Hepatocyte (in vitro differentiated cells): ENCODE data around the gene PTPRN. TPM values are rescaled to one million over a fixed set of nuclear protein-coding genes. Genes with fewer than 3 reads are reported as not detected.

Source experiments
- DNase-seq: peaks from one replicate; pipeline ENCODE4 v3.0.0-alpha.2; 2016; ENCODE audit warnings: low spot score
- H2AFZ ChIP-seq: fragments of 200-600 bp; sonication (generic); 2 replicates; pipeline ENCODE4 v1.6.0; 2016; ENCODE audit warnings: antibody characterized with exemption, mild to moderate bottlenecking
- H3K27ac ChIP-seq: fragments of 200-600 bp; sonication (generic); 2 replicates; pipeline ENCODE4 v1.5.1; 2016; ENCODE audit warnings: mild to moderate bottlenecking
- H3K27me3 ChIP-seq: fragments of 200-600 bp; sonication (generic); 2 replicates; pipeline ENCODE4 v1.6.1; 2016
- H3K36me3 ChIP-seq: fragments of 200-600 bp; sonication (generic); replicated peaks from 2 replicates; pipeline ENCODE4 v1.5.1; 2016; ENCODE audit warnings: low read depth; ENCODE audit not compliant: insufficient read depth
- H3K4me1 ChIP-seq: fragments of 200-600 bp; sonication (generic); 2 replicates; pipeline ENCODE4 v1.5.1; 2016; ENCODE audit warnings: mild to moderate bottlenecking, moderate library complexity; ENCODE audit not compliant: insufficient read depth
- H3K4me2 ChIP-seq: fragments of 200-600 bp; sonication (generic); 2 replicates; pipeline ENCODE4 v1.6.0; 2016
- H3K4me3 ChIP-seq: fragments of 200-600 bp; sonication (generic); 2 replicates; pipeline ENCODE4 v1.5.1; 2016; ENCODE audit warnings: mild to moderate bottlenecking
- H3K79me2 ChIP-seq: fragments of 200-600 bp; sonication (generic); 2 replicates; pipeline ENCODE4 v1.6.0; 2017; ENCODE audit warnings: mild to moderate bottlenecking
- H3K9me2 ChIP-seq: fragments of 200-600 bp; sonication (generic); replicated peaks from 2 replicates; pipeline ENCODE4 v1.6.0; 2017; ENCODE audit warnings: mild to moderate bottlenecking; ENCODE audit not compliant: insufficient read depth
- H3K9me3 ChIP-seq: fragments of 200-600 bp; sonication (generic); 2 replicates; pipeline ENCODE4 v1.5.1; 2016; ENCODE audit warnings: low read depth, mild to moderate bottlenecking
- H4K20me1 ChIP-seq: fragments of 200-600 bp; sonication (generic); 2 replicates; pipeline ENCODE4 v1.6.0; 2016; ENCODE audit warnings: mild to moderate bottlenecking; ENCODE audit not compliant: insufficient read depth, poor library complexity, severe bottlenecking
- EZH2 ChIP-seq: fragments of 200-600 bp; sonication (generic); IDR thresholded peaks from 2 replicates; pipeline ENCODE4 v1.6.1; 2016; ENCODE audit warnings: antibody characterized with exemption, mild to moderate bottlenecking, borderline replicate concordance
- EZH2phosphoT487 ChIP-seq: fragments of 200-600 bp; sonication (generic); IDR thresholded peaks from one replicate; pipeline ENCODE4 v1.6.1; 2018; ENCODE audit warnings: antibody characterized with exemption, mild to moderate bottlenecking, low read depth, moderate library complexity; ENCODE audit not compliant: unreplicated experiment, severe bottlenecking
- WGBS: methylation state at CpG from one replicate; pipeline ENCODE4 v1.1.6; 2016; ENCODE audit warnings: low lambda C conversion rate; ENCODE audit errors: missing lambda C conversion rate; 5-methylcytosine and 5-hydroxymethylcytosine counted together
- polyA plus RNA-seq: library from polyadenylated mRNA; unstranded; fragments of >200 nt; fragmentation: Nextera tagmentation; extraction: Ambion mirVana; gene quantifications from 2 replicates; pipeline ENCODE4 v1.2.1, GENCODE V29; 2016
- total RNA-seq: library from RNA; depleted of rRNA; stranded (reverse); fragments of >200 nt; gene quantifications from 2 replicates; pipeline ENCODE4 v1.2.3, GENCODE V29; 2014
- TF ChIP-seq, protein P1 (sequence below): fragments of 200-600 bp; sonication (generic); IDR thresholded peaks from 2 replicates; pipeline ENCODE4 v1.5.1; 2016; ENCODE audit warnings: antibody characterized with exemption, mild to moderate bottlenecking; ENCODE audit not compliant: poor library complexity

PTPRN gene
- total and polyA plus RNA-seq, 2 experiments from 2014 or later, result 4.6 to 9.8 TPM

- no peaks in the 10 kb centered on the region for H3K36me3 ChIP-seq
- WGBS, result 99% methylated on average over 4 of the region's 4 CpGs
- no peaks in the 10 kb centered on the region for H3K9me2 ChIP-seq
- H2AFZ ChIP-seq, result no peak overlapping the region
- TF ChIP-seq EZH2, result no peak
- no peak for TF ChIP-seq EZH2phosphoT487
- TF ChIP-seq, protein P1, sequence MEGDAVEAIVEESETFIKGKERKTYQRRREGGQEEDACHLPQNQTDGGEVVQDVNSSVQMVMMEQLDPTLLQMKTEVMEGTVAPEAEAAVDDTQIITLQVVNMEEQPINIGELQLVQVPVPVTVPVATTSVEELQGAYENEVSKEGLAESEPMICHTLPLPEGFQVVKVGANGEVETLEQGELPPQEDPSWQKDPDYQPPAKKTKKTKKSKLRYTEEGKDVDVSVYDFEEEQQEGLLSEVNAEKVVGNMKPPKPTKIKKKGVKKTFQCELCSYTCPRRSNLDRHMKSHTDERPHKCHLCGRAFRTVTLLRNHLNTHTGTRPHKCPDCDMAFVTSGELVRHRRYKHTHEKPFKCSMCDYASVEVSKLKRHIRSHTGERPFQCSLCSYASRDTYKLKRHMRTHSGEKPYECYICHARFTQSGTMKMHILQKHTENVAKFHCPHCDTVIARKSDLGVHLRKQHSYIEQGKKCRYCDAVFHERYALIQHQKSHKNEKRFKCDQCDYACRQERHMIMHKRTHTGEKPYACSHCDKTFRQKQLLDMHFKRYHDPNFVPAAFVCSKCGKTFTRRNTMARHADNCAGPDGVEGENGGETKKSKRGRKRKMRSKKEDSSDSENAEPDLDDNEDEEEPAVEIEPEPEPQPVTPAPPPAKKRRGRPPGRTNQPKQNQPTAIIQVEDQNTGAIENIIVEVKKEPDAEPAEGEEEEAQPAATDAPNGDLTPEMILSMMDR, result no peak
- H3K9me3 ChIP-seq, result no peaks in the 10 kb centered on the region
- no peaks in the 10 kb centered on the region for H4K20me1 ChIP-seq
- DNase-seq, result no peak
- H3K79me2 ChIP-seq, result peaks cover 4% of the 10 kb centered on the region
- no peak overlapping the region for H3K4me3 ChIP-seq
- H3K27me3 ChIP-seq, result no peaks in the 10 kb centered on the region
- H3K4me2 ChIP-seq, result peak overlapping the region; percentile 79
- no peak overlapping the region for H3K27ac ChIP-seq
- peaks cover 14% of the 10 kb centered on the region for H3K4me1 ChIP-seq
Measured at GRCh38 chr2:219280651-219281050, 28.6 kb downstream of the PTPRN start.

DNA sequence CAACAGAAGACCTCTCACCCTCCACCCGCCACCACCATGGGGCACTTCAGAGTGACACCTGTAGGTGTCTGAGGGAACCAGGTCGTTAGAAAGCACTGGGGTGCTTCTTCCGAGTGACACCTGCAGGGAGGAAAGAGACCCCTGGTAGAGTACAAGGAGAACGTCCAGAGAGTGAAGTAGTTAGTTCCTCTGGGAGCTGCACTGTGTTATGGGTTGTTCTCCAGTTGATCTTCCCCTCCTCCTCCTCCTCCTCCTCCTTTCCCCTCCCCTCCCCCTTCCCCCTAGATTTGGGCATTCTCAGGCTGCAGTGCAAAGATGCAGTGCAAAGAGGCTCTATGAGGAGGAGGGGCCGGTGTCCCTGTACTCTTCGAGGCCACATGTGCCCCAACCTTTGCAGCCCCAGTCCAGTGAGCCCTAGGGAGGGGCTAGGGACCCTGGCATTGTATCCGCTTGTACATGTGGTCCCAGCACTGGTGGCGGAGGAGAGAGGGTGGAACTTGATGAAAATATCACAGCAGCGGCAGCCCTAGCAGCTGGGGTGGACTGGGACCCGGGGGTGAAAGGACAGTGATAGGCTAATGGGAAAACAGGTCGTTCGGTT lies 29.2 kb downstream of the PTPRN start:
- Histone ChIP-seq H3K36me3 (no peaks in the 10 kb centered on the region), H2AFZ (no peak overlapping the region), H3K4me3 (peak overlapping the region; percentile 32), H3K4me1 (peaks cover 14% of the 10 kb centered on the region), H3K79me2 (peaks cover 4% of the 10 kb centered on the region), H3K9me3 (no peaks in the 10 kb centered on the region), H3K4me2 (peak overlapping the region; percentile 79), H4K20me1 (no peaks in the 10 kb centered on the region), H3K27ac (peak overlapping the region; percentile 95), H3K27me3 (no peaks in the 10 kb centered on the region), H3K9me2 (no peaks in the 10 kb centered on the region)
- no peak for DNase-seq
- WGBS, result 55% methylated on average over 12 of the region's 12 CpGs
- TF ChIP-seq EZH2 (no peak), EZH2phosphoT487 (no peak)
- TF ChIP-seq, protein P1, result no peak

DNA sequence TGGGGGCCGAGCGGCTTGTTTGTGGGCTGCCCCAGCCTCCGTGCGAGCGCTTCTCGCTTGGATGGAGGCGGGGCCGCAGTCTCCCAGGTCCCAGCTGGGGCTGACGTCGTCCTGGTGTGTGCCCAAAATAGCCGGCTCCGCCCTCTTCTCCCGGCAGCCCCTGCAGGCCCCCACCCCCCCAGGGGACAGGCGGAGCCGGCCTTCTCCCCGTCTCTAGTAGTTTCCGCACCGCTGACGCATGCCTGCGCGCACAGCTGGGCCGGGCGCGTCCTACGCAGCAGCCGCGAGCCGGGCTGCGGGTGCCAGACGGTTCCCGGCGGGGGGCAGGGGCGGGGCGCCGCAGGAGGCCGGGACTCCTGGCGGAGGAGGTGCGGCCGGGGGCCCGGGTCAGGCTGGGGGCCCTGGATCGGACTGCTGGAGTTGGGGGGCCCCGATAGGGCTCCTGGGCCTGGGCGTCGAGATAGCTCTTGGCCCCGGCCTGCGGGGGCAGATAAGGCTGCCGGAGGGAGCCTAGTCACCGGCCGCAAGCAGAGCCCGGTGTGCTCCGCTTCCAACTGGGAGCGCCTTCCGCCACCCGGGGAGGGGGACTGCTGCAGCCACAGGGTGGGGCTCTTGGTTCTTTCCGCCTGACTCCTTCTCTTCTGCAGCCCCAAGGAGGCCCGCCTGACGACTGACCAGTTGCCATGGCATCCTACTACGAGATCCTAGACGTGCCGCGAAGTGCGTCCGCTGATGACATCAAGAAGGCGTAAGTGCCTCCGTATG lies 29.9 kb downstream of the PTPRN start, which contains the start of gene DNAJB2:
DNAJB2 (plus strand) TSS at position 216 of the 765 bp plus-strand sequence; CDS start at position 684, 468 bp downstream.
- H3K36me3 ChIP-seq, result no peaks in the 10 kb centered on the region

More for the DNA sequence above, 29.9 kb downstream of the PTPRN start, which contains the start of gene DNAJB2:
- peaks cover 4% of the 10 kb centered on the region for H3K79me2 ChIP-seq
- no peaks in the 10 kb centered on the region for H4K20me1 ChIP-seq
- H2AFZ ChIP-seq, result peak within 1 kb of the TSS; percentile 23
- peak within 1 kb of the TSS; percentile 32 for H3K4me3 ChIP-seq
- H3K9me2 ChIP-seq, result no peaks in the 10 kb centered on the region
- TF ChIP-seq EZH2 (no peak), EZH2phosphoT487 (no peak)
- TF ChIP-seq, protein P1, result no peak
- H3K4me1 ChIP-seq, result peaks cover 14% of the 10 kb centered on the region
- peak within 1 kb of the TSS; percentile 79 for H3K4me2 ChIP-seq
- DNase-seq, result peak; percentile 99
- H3K9me3 ChIP-seq, result no peaks in the 10 kb centered on the region
- peak within 1 kb of the TSS; percentile 95 for H3K27ac ChIP-seq
- 1% methylated on average over 45 of the region's 65 CpGs for WGBS
- no peaks in the 10 kb centered on the region for H3K27me3 ChIP-seq
